K562 (cell line): Measurements from ENCODE around the gene TMEFF2. TPM values are rescaled to one million over a fixed set of nuclear protein-coding genes. Genes with fewer than 3 reads are reported as not detected.

Experiments
- ATAC-seq: fragments of 200-7000 bp; cut with Tn5 transposase; 3 replicates; pipeline ENCODE4 v1.9.1; 2020; ENCODE audit warnings: moderate library complexity
- BruUV-seq: library from RNA; stranded (reverse); fragments of 400-500 nt; replicated peaks from 2 replicates; lab custom pipeline; 2021; lab: Mats Ljungman, UMichigan
- CTCF ChIA-PET: fragments of 300-600 bp; formaldehyde crosslinking; extraction: SDS; loops from one replicate; lab custom pipeline; 2021; ENCODE audit warnings: low intra/inter-chr PET ratio; lab: Yijun Ruan, JAX
- POLR2A ChIA-PET: fragments of 300-600, 350-650 bp; sonication (Branson Sonifier 250); formaldehyde crosslinking; extraction: SDS; loops from one replicate; lab custom pipeline; 2021; ENCODE audit warnings: antibody characterized with exemption, inconsistent platforms; lab: Yijun Ruan, JAX
- DNase-seq, 4 experiments: peaks; one replicate each; pipeline versions ENCODE4 v3.0.0 to v3.0.0-alpha.2; 2011 to 2018; ENCODE audit warnings: low spot score in 3 of 4, mixed read lengths in 3 of 4; ENCODE audit errors: extremely low read depth in 1 of 4
- FAIRE-seq: peaks from 2 replicates; lab custom pipeline; 2011; peaks lifted over from hg19 to GRCh38; lab: Jason Lieb, UNC
- H2AFZ ChIP-seq: 2 replicates; pipeline ENCODE4 v1.6.0; 2011; ENCODE audit warnings: low read depth, low read length, control low read depth, inconsistent platforms
- H3K27ac ChIP-seq: fragments of 200-600 bp; 3 replicates; pipeline ENCODE4 v1.8.0; 2011; ENCODE audit warnings: low read depth, mild to moderate bottlenecking, control low read depth, inconsistent platforms, low read length, moderate library complexity, mixed read lengths; ENCODE audit errors: extremely low read depth
- H3K27me3 ChIP-seq, 2 experiments: fragments of 300-600 bp in 1 of 2; 2 replicates in 1 of 2; 3 replicates in 1 of 2; pipeline versions ENCODE4 v1.6.0 to v1.8.0; 2011; ENCODE audit warnings: inconsistent platforms in 2 of 2, low read length in 2 of 2, mild to moderate bottlenecking in 1 of 2, mixed read lengths in 1 of 2, moderate library complexity in 1 of 2; ENCODE audit not compliant: control insufficient read depth in 2 of 2, insufficient read depth in 2 of 2
- H3K36me3 ChIP-seq: fragments of 300-600 bp; 3 replicates; pipeline ENCODE4 v1.8.0; 2011; ENCODE audit warnings: mild to moderate bottlenecking, low read length, inconsistent platforms; ENCODE audit not compliant: control insufficient read depth, insufficient read depth
- H3K4me1 ChIP-seq, 2 experiments: fragments of 200-600 bp in 1 of 2; replicated peaks in 1 of 2; 2 replicates in 1 of 2; 3 replicates in 1 of 2; pipeline versions ENCODE4 v1.5.1 to v1.8.0; 2011; ENCODE audit warnings: inconsistent platforms in 2 of 2, low read length in 2 of 2, mild to moderate bottlenecking in 1 of 2, mixed read lengths in 1 of 2, moderate library complexity in 1 of 2; ENCODE audit not compliant: control insufficient read depth in 2 of 2, insufficient read depth in 2 of 2
- H3K4me2 ChIP-seq: 2 replicates; pipeline ENCODE4 v1.6.1; 2011; ENCODE audit warnings: low read length, control low read depth, inconsistent platforms, mixed read lengths; ENCODE audit not compliant: insufficient read depth
- H3K4me3 ChIP-seq: fragments of 200-600 bp; sonication (generic), shearing (Covaris generic); 2 replicates; pipeline ENCODE4 v1.5.1; 2016; ENCODE audit warnings: control low read depth, inconsistent platforms
- H3K79me2 ChIP-seq: fragments of 200-600 bp; 3 replicates; pipeline ENCODE4 v1.8.0; 2011; ENCODE audit warnings: low read length, inconsistent platforms; ENCODE audit not compliant: control insufficient read depth, insufficient read depth
- H3K9ac ChIP-seq, 2 experiments: 2 replicates each; pipeline versions ENCODE4 v1.6.0 to v1.6.1; 2011; ENCODE audit warnings: low read depth in 2 of 2, low read length in 2 of 2, control low read depth in 1 of 2, inconsistent platforms in 1 of 2, mild to moderate bottlenecking in 1 of 2, mixed read lengths in 1 of 2; ENCODE audit not compliant: insufficient read depth in 1 of 2
- H3K9me1 ChIP-seq: one replicate; pipeline ENCODE4 v1.6.0; 2011; ENCODE audit warnings: inconsistent platforms, mild to moderate bottlenecking, low read length, moderate library complexity; ENCODE audit not compliant: control insufficient read depth, insufficient read depth
- H3K9me3 ChIP-seq: replicated peaks from 2 replicates; pipeline ENCODE4 v1.5.1; 2011; ENCODE audit warnings: low read depth, low read length, inconsistent platforms; ENCODE audit not compliant: control insufficient read depth, insufficient read depth
- H4K20me1 ChIP-seq: replicated peaks from 2 replicates; pipeline ENCODE4 v1.6.1; 2011; ENCODE audit warnings: low read length, inconsistent platforms, mixed read lengths; ENCODE audit not compliant: control insufficient read depth, insufficient read depth
- ASH1L ChIP-seq: fragments of 450-650 bp; IDR thresholded peaks from 2 replicates; pipeline ENCODE4 v1.6.1; 2018; ENCODE audit warnings: borderline replicate concordance, mild to moderate bottlenecking, low read depth; ENCODE audit not compliant: partially characterized antibody
- E2F6 ChIP-seq, 2 experiments: IDR thresholded peaks; 2 replicates each; pipeline ENCODE4 v1.6.1; 2011; ENCODE audit warnings: borderline replicate concordance in 1 of 2, control low read depth in 1 of 2, low read depth in 1 of 2, low read length in 1 of 2, mild to moderate bottlenecking in 1 of 2, mixed read lengths in 1 of 2, moderate library complexity in 1 of 2; ENCODE audit not compliant: insufficient read depth in 1 of 2, insufficient read length in 1 of 2, poor library complexity in 1 of 2, severe bottlenecking in 1 of 2; ENCODE audit errors: extremely low read depth in 1 of 2
- GATAD2A ChIP-seq: fragments of 450-650 bp; IDR thresholded peaks from 2 replicates; pipeline ENCODE4 v1.6.1; 2017
- MECOM ChIP-seq: fragments of 250-450 bp; sonication (Bioruptor Pico); IDR thresholded peaks from 2 replicates; pipeline ENCODE4 v1.8.0; 2022; ENCODE audit warnings: inconsistent platforms
- MGA ChIP-seq: fragments of 450-650 bp; IDR thresholded peaks from 2 replicates; pipeline ENCODE4 v1.6.1; 2016; ENCODE audit warnings: mild to moderate bottlenecking, moderate library complexity
- ZBTB7A ChIP-seq: IDR thresholded peaks from 2 replicates; pipeline ENCODE4 v1.6.1; 2011; ENCODE audit warnings: low read depth, mild to moderate bottlenecking, low read length, moderate library complexity, borderline replicate concordance; ENCODE audit not compliant: control insufficient read depth
- ZNF143 ChIP-seq: sonication (generic); formaldehyde crosslinking; IDR thresholded peaks from 2 replicates; pipeline ENCODE4 v1.9.0; 2022; ENCODE audit warnings: mild to moderate bottlenecking, missing genetic modification reagents
- ZNF274 ChIP-seq: IDR thresholded peaks from 2 replicates; pipeline ENCODE4 v1.6.1; 2011; ENCODE audit warnings: low read depth, mild to moderate bottlenecking, low read length, moderate library complexity, borderline replicate concordance
- WGBS: fragments of 100-300 bp; shearing (Covaris generic); methylation state at CpG from one replicate; pipeline ENCODE4 v1.1.6; 2016; ENCODE audit warnings: low coverage, mixed read lengths; ENCODE audit not compliant: insufficient coverage; ENCODE audit errors: missing lambda C conversion rate; 5-methylcytosine and 5-hydroxymethylcytosine counted together
- in situ Hi-C: fragments of 300-500 bp; cut with MboI; formaldehyde crosslinking; loops from 4 replicates; pipeline ENCODE4 v1.15.0; 2018; ENCODE audit warnings: inconsistent platforms, mixed read lengths
- intact Hi-C: fragments of 100-400 bp; cut with micrococcal nuclease; formaldehyde crosslinking; loops from 2 replicates; pipeline ENCODE4 v1.14.2; 2022
- polyA plus RNA-seq, 8 experiments: library from polyadenylated mRNA; depleted of rRNA in 4 of 8; stranded (reverse) in 5 of 8; unstranded in 3 of 8; fragments of >200 nt; fragmentation: Nextera tagmentation in 2 of 8; fragmentation: Illumina TruSeq in 1 of 8; extraction: Ambion mirVana in 2 of 8; extraction: Trizol in 1 of 8; gene quantifications; 2 replicates each; pipeline versions ENCODE4 v1.2.1 to v1.2.3, GENCODE V29; 2011 to 2014; ENCODE audit warnings: inconsistent platforms in 1 of 8, missing spikeins in 1 of 8
- total RNA-seq, 7 experiments: library from RNA; depleted of rRNA in 6 of 7; stranded (reverse); fragments of >200 nt in 6 of 7; fragmentation: Illumina TruSeq in 2 of 7; extraction: Trizol in 2 of 7; gene quantifications; 2 replicates each; pipeline versions ENCODE4 v1.2.1 to v1.2.3, GENCODE V29; 2011 to 2021; ENCODE audit warnings: low replicate concordance in 1 of 7

The TMEFF2 gene
- total and polyA plus RNA-seq, 9 of the 15 experiments (the other 6 are each of a cell fraction or from before 2014, with no cell fraction given) = 1.4 TPM; not detected in 8

- Histone ChIP-seq H3K4me1 (no peaks in the 10 kb centered on the region; a peak in 1 of 5 replicates), H3K4me3 (no peak overlapping the region), H3K79me2 (no peaks in the 10 kb centered on the region), H3K27ac (no peak overlapping the region), H2AFZ (peak overlapping the region; percentile 55), H3K9me1 (no peaks in the 10 kb centered on the region), H3K4me2 (no peak overlapping the region), H3K36me3 (no peaks in the 10 kb centered on the region), H4K20me1 (no peaks in the 10 kb centered on the region), H3K9me3 (no peaks in the 10 kb centered on the region), H3K9ac (no peak overlapping the region), H3K27me3 (no peaks in the 10 kb centered on the region)
- BruUV-seq = no TSS peak
- intact Hi-C loops (loop anchor here (5.0 kb wide), 1 partner anchor 201 kb away; no protein-coding TSS in a partner anchor), in situ Hi-C loops (no loop called here)
- ChIA-PET CTCF (no interaction called here), POLR2A (interaction anchor here (1.5 kb wide), 1 partner anchor 9 kb away, joined by 5 read pairs; no protein-coding TSS in a partner anchor)
- WGBS = 45% methylated on average over 5 of the region's 5 CpGs
- DNase-seq (no peak), FAIRE-seq (no peak), ATAC-seq (no peak)
- no peak for TF ChIP-seq ZBTB7A
- TF ChIP-seq E2F6 (IDR thresholded peaks at IDR 0.05; ENCODE audit: borderline replicate concordance in 1 of 2, extremely low read depth in 1 of 2, insufficient read depth in 1 of 2, insufficient read length in 1 of 2, low read depth in 1 of 2, low read length in 1 of 2, poor library complexity in 1 of 2, severe bottlenecking in 1 of 2) = no peak
- no peak for TF ChIP-seq ASH1L
- TF ChIP-seq MGA = no peak
- no peak for TF ChIP-seq MECOM (CRISPR knock-in tag)
- TF ChIP-seq GATAD2A = no peak
- no peak for TF ChIP-seq ZNF274
- TF ChIP-seq ZNF143 = no peak
Observed at GRCh38 chr2:192148620-192149321, 46.0 kb downstream of the TMEFF2 start.
